HepG2 (cell line): ENCODE measurements around the gene CHAF1A. TPM values are rescaled to one million over a fixed set of nuclear protein-coding genes. Genes with fewer than 3 reads are reported as not detected.
A peak's percentile ranks its signal among the peaks of the same experiment; 100 is the strongest.

Source experiments
- AGO1 ChIP-seq: fragments of 200-400 bp; formaldehyde crosslinking; IDR thresholded peaks from 2 replicates; pipeline ENCODE4 v1.6.1; 2017; ENCODE audit warnings: mild to moderate bottlenecking, low read depth, low read length, moderate library complexity; ENCODE audit not compliant: poor library complexity, severe bottlenecking
- CBFB ChIP-seq: sonication (generic); formaldehyde crosslinking; IDR thresholded peaks from 2 replicates; pipeline ENCODE4 v1.4.0; 2020; ENCODE audit warnings: missing genetic modification reagents
- NFYB ChIP-seq: sonication (generic); formaldehyde crosslinking; IDR thresholded peaks from 2 replicates; pipeline ENCODE4 v1.4.0; 2020; ENCODE audit warnings: missing genetic modification reagents
- PPARG ChIP-seq: conservative IDR thresholded peaks from 2 replicates; pipeline ENCODE4 v1.6.1; 2016; ENCODE audit warnings: missing biosample characterization, missing genetic modification reagents
- PRPF4 ChIP-seq: fragments of 200-400 bp; formaldehyde crosslinking; IDR thresholded peaks from 2 replicates; pipeline ENCODE4 v1.6.1; 2016; ENCODE audit warnings: low read length, low read depth; ENCODE audit not compliant: poor library complexity, severe bottlenecking
- RBM39 ChIP-seq: fragments of 200-400 bp; formaldehyde crosslinking; IDR thresholded peaks from one replicate; pipeline ENCODE4 v1.6.1; 2018; ENCODE audit warnings: antibody characterized with exemption, mild to moderate bottlenecking, low read depth, low read length; ENCODE audit not compliant: poor library complexity, severe bottlenecking
- TBL1XR1 ChIP-seq: fragments of 150-350 bp; IDR thresholded peaks from 2 replicates; pipeline ENCODE4 v1.6.1; 2014; ENCODE audit warnings: borderline replicate concordance, low read length; ENCODE audit not compliant: partially characterized antibody
- TEAD2 ChIP-seq: sonication (generic); formaldehyde crosslinking; IDR thresholded peaks from 2 replicates; pipeline ENCODE4 v1.9.0; 2021; ENCODE audit warnings: missing genetic modification reagents
- ZFAT ChIP-seq: sonication (generic); formaldehyde crosslinking; conservative IDR thresholded peaks from 2 replicates; pipeline ENCODE4 v1.8.1; 2023; ENCODE audit warnings: missing genetic modification reagents, inconsistent platforms
- ZNF354B ChIP-seq: sonication (generic); formaldehyde crosslinking; IDR thresholded peaks from 2 replicates; pipeline ENCODE4 v1.8.0; 2022; ENCODE audit warnings: mild to moderate bottlenecking, missing genetic modification reagents
- ZNF501 ChIP-seq: sonication (generic); formaldehyde crosslinking; IDR thresholded peaks from 2 replicates; pipeline ENCODE4 v1.5.1; 2020; ENCODE audit warnings: mild to moderate bottlenecking, moderate library complexity, missing genetic modification reagents
- ZNF569 ChIP-seq: sonication (generic); formaldehyde crosslinking; IDR thresholded peaks from 2 replicates; pipeline ENCODE4 v1.5.0; 2020; ENCODE audit warnings: mild to moderate bottlenecking, missing genetic modification reagents, moderate library complexity, borderline replicate concordance
- ZNF652 ChIP-seq: IDR thresholded peaks from 2 replicates; pipeline ENCODE4 v1.6.1; 2016; ENCODE audit warnings: low read depth, borderline replicate concordance
- ZNF749 ChIP-seq: sonication (generic); formaldehyde crosslinking; IDR thresholded peaks from 2 replicates; pipeline ENCODE4 v1.8.0; 2022; ENCODE audit warnings: mild to moderate bottlenecking, missing genetic modification reagents, moderate library complexity, borderline replicate concordance
- ZNF792 ChIP-seq: IDR thresholded peaks from 2 replicates; pipeline ENCODE4 v1.6.1; 2016
- polyA plus RNA-seq, 8 experiments: library from polyadenylated mRNA; depleted of rRNA in 3 of 8; stranded (reverse) in 7 of 8; unstranded in 1 of 8; fragments of >200 nt; fragmentation: Illumina TruSeq in 4 of 8; extraction: Trizol in 4 of 8; gene quantifications; 2 replicates each; pipeline versions ENCODE4 v1.2.1 to v1.2.3, GENCODE V29; 2011 to 2016; ENCODE audit warnings: low read depth in 4 of 8, missing spikeins in 1 of 8, mixed read lengths in 1 of 8; ENCODE audit not compliant: insufficient read depth in 1 of 8
- total RNA-seq, 5 experiments: library from RNA; depleted of rRNA; stranded (reverse); fragments of >200 nt; fragmentation: Illumina TruSeq; extraction: Trizol; gene quantifications; 2 replicates each; pipeline ENCODE4 v1.2.3, GENCODE V29; 2016; ENCODE audit warnings: low read depth in 1 of 5
- TF ChIP-seq, protein P1 (sequence below): sonication (generic); formaldehyde crosslinking; IDR thresholded peaks from 2 replicates; pipeline ENCODE4 v1.8.1; 2023; ENCODE audit warnings: missing genetic modification reagents, inconsistent platforms, borderline replicate concordance
- TF ChIP-seq, protein P2 (sequence below): IDR thresholded peaks from 2 replicates; pipeline ENCODE4 v1.6.1; 2016; ENCODE audit warnings: missing compliant biosample characterization, missing genetic modification reagents, borderline replicate concordance
- TF ChIP-seq, protein P3 (sequence below): sonication (generic); formaldehyde crosslinking; IDR thresholded peaks from 2 replicates; pipeline ENCODE4 v1.8.0; 2023; ENCODE audit warnings: mild to moderate bottlenecking, missing genetic modification reagents
- TF ChIP-seq, protein P4 (sequence below): sonication (generic); formaldehyde crosslinking; IDR thresholded peaks from 2 replicates; pipeline ENCODE4 v1.8.1; 2022; ENCODE audit warnings: low read depth, mild to moderate bottlenecking, missing genetic modification reagents
- TF ChIP-seq, protein P5 (sequence below): sonication (generic); formaldehyde crosslinking; IDR thresholded peaks from 2 replicates; pipeline ENCODE4 v1.5.0; 2020; ENCODE audit warnings: mild to moderate bottlenecking, missing genetic modification reagents
- TF ChIP-seq, protein P6 (sequence below): sonication (generic); formaldehyde crosslinking; IDR thresholded peaks from 2 replicates; pipeline ENCODE4 v1.5.1; 2020; ENCODE audit warnings: missing genetic modification reagents, mild to moderate bottlenecking, borderline replicate concordance

The CHAF1A gene
- total and polyA plus RNA-seq, 2 of the 13 experiments (the other 11 are each of a cell fraction or from before 2014, with no cell fraction given) = 11.0 to 34.8 TPM

- TF ChIP-seq, protein P1, sequence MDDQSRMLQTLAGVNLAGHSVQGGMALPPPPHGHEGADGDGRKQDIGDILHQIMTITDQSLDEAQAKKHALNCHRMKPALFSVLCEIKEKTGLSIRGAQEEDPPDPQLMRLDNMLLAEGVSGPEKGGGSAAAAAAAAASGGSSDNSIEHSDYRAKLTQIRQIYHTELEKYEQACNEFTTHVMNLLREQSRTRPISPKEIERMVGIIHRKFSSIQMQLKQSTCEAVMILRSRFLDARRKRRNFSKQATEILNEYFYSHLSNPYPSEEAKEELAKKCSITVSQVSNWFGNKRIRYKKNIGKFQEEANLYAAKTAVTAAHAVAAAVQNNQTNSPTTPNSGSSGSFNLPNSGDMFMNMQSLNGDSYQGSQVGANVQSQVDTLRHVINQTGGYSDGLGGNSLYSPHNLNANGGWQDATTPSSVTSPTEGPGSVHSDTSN (CRISPR knock-in tag) = no peak
- no peak for TF ChIP-seq AGO1
- no peak for TF ChIP-seq ZNF354B (CRISPR knock-in tag)
- TF ChIP-seq PRPF4 = no peak
- TF ChIP-seq, protein P2, sequence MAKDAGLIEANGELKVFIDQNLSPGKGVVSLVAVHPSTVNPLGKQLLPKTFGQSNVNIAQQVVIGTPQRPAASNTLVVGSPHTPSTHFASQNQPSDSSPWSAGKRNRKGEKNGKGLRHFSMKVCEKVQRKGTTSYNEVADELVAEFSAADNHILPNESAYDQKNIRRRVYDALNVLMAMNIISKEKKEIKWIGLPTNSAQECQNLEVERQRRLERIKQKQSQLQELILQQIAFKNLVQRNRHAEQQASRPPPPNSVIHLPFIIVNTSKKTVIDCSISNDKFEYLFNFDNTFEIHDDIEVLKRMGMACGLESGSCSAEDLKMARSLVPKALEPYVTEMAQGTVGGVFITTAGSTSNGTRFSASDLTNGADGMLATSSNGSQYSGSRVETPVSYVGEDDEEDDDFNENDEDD (CRISPR knock-in tag) = no peak
- TF ChIP-seq ZFAT (CRISPR knock-in tag) = no peak
- TF ChIP-seq, protein P3, sequence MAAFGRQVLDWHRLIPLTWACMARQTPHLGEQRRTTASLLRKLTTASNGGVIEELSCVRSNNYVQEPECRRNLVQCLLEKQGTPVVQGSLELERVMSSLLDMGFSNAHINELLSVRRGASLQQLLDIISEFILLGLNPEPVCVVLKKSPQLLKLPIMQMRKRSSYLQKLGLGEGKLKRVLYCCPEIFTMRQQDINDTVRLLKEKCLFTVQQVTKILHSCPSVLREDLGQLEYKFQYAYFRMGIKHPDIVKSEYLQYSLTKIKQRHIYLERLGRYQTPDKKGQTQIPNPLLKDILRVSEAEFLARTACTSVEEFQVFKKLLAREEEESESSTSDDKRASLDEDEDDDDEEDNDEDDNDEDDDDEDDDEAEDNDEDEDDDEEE (CRISPR knock-in tag) = no peak
- no peak for TF ChIP-seq ZNF792 (CRISPR knock-in tag)
- TF ChIP-seq CBFB (CRISPR knock-in tag) = no peak
- TF ChIP-seq ZNF652 (CRISPR knock-in tag) = peak; percentile 43; the same call in 1 of the 2 replicates
- TF ChIP-seq ZNF501 (CRISPR knock-in tag) = peak; percentile 38; the same call in 1 of the 2 replicates
- TF ChIP-seq, protein P4, sequence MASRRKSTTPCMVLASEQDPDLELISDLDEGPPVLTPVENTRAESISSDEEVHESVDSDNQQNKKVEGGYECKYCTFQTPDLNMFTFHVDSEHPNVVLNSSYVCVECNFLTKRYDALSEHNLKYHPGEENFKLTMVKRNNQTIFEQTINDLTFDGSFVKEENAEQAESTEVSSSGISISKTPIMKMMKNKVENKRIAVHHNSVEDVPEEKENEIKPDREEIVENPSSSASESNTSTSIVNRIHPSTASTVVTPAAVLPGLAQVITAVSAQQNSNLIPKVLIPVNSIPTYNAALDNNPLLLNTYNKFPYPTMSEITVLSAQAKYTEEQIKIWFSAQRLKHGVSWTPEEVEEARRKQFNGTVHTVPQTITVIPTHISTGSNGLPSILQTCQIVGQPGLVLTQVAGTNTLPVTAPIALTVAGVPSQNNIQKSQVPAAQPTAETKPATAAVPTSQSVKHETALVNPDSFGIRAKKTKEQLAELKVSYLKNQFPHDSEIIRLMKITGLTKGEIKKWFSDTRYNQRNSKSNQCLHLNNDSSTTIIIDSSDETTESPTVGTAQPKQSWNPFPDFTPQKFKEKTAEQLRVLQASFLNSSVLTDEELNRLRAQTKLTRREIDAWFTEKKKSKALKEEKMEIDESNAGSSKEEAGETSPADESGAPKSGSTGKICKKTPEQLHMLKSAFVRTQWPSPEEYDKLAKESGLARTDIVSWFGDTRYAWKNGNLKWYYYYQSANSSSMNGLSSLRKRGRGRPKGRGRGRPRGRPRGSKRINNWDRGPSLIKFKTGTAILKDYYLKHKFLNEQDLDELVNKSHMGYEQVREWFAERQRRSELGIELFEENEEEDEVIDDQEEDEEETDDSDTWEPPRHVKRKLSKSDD (CRISPR knock-in tag) = no peak
- TF ChIP-seq ZNF569 (CRISPR knock-in tag) = no peak
- no peak for TF ChIP-seq RBM39
- no peak for TF ChIP-seq TBL1XR1
- no peak for TF ChIP-seq PPARG (CRISPR knock-in tag)
- no peak for TF ChIP-seq NFYB (CRISPR knock-in tag)
- TF ChIP-seq, protein P5, sequence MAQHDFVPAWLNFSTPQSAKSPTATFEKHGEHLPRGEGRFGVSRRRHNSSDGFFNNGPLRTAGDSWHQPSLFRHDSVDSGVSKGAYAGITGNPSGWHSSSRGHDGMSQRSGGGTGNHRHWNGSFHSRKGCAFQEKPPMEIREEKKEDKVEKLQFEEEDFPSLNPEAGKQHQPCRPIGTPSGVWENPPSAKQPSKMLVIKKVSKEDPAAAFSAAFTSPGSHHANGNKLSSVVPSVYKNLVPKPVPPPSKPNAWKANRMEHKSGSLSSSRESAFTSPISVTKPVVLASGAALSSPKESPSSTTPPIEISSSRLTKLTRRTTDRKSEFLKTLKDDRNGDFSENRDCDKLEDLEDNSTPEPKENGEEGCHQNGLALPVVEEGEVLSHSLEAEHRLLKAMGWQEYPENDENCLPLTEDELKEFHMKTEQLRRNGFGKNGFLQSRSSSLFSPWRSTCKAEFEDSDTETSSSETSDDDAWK (CRISPR knock-in tag) = no peak
- TF ChIP-seq, protein P6, sequence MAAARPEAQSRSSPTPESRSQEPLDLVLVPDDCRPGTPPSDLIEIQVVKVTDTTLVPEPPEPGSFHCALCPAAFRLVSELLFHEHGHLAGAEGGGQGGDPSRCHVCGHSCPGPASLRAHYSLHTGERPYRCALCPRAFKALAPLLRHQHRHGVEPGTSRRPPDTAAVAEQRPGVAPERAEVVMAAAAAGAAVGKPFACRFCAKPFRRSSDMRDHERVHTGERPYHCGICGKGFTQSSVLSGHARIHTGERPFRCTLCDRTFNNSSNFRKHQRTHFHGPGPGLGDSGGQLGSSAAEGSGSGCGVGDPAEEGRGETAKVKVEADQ (CRISPR knock-in tag) = no peak
- TF ChIP-seq TEAD2 (CRISPR knock-in tag) = no peak
- no peak for TF ChIP-seq ZNF749
Measured at GRCh38 chr19:4385291-4386040, 17.0 kb upstream of the CHAF1A start (continued).
